GM19467 (cell line): ENCODE data around the gene RCAN2.
"Not testable (repeated sequence)": the region's sequence is repeated elsewhere in the genome, so short reads cannot be mapped to it uniquely, and the experiment has no call there.

Source experiments
- ATAC-seq: cut with Tn5 transposase; IDR thresholded peaks from one replicate; pipeline ENCODE4 v1.9.1; 2021; ENCODE audit warnings: mild to moderate bottlenecking, moderate library complexity; ENCODE audit not compliant: unreplicated experiment

The RCAN2 gene

DNA sequence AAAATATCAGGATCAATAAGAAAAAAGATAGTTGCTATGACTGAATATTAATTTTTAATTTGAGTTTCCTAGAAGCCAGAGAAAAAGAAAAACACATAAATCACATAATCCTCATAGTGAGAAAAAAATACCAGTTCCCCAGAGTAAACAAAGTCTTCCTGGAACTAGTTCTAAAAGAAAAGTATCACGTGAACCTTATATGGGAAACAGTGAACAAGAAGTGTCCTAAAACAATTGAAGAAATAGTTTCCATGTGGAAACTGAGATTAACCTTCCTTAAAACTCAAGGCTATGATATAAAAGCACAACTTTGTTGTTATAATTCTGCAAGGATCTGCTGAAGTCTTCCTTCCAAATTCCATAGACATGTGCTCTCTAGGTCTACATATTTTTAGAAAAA, 50.6 kb downstream of the RCAN2 start:
- no peak for ATAC-seq

GRCh38 chr6:46440141-46440540, 51.1 kb downstream of the RCAN2 start:
- no peak for ATAC-seq

GRCh38 chr6:46438245-46438644, 53.0 kb downstream of the RCAN2 start:
- no peak for ATAC-seq

DNA sequence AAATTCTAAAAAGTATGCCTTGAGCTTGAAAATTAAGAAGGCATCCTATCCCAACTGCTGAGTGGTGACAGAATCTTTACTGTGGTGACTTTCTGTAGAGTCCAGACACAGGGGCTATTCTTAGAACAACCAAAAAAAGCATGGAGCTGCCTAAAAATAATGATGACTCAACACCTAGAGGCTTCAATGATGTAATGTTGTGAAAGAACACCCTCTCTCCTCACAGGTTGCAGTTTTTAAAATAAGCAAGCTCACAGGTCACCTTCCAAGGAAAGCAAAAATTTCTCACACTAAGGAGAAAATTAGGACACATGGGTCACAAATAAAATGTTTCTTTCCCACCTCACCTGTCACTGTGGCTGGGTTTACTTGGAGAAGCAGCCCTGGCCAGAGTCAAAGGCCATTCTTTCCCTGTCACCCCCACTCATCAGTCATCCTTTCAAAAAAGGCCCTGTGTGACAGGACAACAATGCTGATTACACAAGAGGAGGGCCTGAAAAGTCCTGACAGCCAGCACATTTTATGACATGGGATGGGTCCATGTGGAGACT, 53.5 kb downstream of the RCAN2 start:
- no peak for ATAC-seq

DNA sequence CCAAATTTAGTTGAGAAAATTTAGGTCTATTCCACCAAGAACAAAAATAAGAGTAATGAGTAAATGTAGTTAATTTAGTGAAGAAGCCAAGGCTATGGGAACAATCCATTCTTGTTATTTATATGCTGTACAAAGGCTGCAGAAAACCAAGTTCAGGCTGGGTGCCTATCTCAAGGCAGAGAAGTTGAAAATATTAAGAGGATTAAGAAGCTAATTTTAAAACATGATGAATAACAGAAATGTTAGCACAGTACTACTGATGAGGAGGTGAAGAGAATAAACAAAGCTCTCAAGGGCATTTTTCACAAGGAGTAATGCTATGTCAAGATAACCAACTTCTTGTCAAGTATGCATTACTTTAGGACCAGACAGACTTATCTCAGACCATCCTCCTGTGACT, 68.6 kb downstream of the RCAN2 start:
- no peak for ATAC-seq

- no peak for ATAC-seq
Measured at GRCh38 chr6:46421939-46422338, 69.3 kb downstream of the RCAN2 start.

DNA sequence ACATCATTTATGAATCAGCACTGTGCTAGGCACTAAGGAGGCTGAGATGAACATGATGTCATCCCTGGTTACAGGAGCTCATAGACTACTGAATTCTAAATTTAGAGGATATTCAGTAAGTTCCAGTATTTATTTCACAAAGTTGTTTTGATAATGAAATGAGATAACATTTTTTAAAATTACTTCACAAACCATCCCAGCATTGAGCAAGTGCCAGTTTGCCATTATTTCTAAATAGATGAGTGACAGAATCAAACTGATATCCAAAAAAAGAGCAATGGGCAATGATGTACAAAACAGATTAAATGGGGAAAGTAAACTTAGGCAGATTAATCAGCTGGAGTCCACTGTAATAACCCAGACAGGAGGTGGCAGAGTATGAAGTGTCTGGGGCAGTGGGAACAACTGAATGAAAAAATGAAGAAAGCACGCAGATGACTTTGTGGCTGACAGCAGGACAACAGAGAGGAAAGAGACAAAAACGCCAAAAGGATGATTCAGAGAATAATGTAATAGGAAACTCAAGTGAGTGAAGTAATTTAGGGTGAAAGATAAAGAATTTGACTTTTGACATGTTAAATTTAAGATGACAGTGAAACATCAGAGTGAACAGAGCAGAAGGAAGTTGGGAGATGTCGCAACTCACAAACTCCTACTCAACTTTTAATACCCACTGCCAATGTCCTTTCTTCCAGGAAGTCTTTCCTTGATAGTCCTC, 70.2 kb downstream of the RCAN2 start:
- ATAC-seq, result no peak

DNA sequence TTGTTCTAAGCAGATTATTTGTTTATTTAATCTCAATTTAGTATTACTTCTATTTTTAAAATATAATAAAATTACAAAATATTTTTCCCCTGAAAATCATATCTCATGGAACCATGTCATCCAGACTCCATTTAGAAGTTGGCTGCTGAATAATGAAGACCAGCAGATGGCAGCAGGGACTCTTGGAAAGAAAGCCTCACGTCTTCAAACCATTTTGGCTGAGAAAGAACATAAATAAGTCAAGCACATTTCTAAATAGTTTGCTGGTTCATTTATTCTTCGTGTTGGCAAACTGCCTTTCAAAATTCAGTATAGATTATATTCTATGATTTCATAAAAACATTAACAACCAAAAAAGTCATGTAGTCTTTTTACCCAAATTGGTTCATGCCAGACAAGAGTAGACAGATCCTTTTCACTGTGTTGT, 71.7 kb downstream of the RCAN2 start:
- ATAC-seq, result no peak

DNA sequence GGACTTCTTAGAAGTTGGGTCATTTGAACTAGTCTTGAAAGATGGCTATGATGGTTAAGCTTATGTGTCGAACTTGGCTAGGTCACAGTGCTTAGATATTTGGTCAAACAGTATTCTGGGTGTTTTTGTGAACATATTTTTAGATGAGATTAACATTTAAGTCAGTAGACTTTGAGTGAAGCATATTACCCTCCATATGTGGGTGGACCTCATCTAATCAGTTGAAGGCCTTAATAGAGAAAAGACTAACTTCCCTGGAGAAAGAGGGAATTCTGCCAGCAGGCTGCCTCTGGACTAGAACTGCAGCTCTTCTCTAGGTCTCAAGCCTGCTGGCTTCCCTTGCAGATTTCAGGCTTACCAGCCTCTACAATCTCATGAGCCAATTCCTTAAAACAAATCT, 76.9 kb downstream of the RCAN2 start:
- ATAC-seq, result no peak

GRCh38 chr6:46412662-46413061, 78.6 kb downstream of the RCAN2 start:
- ATAC-seq, result no peak

DNA sequence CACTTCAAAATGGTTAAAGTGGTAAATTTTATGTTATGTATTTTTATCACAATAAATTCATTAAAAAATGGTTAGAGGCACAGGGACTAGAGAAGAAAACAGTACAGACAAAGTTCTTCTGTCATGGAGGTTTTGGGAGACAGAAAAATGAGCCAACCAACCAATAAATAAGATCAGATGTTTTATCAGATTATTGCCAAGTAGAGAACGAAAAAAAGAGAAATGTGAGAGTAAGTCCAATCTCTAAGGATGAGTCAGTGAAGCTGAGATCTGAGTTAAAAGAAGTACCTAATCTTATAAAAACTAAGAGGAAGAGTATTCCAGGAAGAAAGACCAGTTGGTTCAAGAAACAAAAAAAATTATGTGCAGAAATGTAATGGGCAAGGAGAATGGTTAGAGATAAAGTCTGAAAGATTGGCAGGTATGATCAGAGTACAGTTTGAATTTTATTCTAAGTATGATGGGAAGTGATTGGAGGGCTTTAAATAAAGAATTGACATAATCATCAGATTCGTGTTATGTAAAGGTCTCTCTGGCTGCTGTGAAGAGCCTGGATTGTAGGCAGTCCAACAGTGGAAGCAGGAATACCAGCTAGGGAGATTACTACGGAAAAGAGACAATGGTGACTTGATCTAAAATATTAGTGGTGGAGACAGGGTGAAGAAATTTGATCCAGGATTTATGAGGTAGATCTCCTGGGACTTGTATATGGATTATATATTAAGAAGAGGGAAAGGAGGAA, 79.6 kb downstream of the RCAN2 start:
- ATAC-seq, result no peak

- no peak for ATAC-seq
Measured at GRCh38 chr6:46410334-46410953, 80.8 kb downstream of the RCAN2 start.

GRCh38 chr6:46407776-46408530, 83.3 kb downstream of the RCAN2 start:
- no peak for ATAC-seq

- no peak for ATAC-seq
Measured at GRCh38 chr6:46407246-46407645, 84.0 kb downstream of the RCAN2 start.

DNA sequence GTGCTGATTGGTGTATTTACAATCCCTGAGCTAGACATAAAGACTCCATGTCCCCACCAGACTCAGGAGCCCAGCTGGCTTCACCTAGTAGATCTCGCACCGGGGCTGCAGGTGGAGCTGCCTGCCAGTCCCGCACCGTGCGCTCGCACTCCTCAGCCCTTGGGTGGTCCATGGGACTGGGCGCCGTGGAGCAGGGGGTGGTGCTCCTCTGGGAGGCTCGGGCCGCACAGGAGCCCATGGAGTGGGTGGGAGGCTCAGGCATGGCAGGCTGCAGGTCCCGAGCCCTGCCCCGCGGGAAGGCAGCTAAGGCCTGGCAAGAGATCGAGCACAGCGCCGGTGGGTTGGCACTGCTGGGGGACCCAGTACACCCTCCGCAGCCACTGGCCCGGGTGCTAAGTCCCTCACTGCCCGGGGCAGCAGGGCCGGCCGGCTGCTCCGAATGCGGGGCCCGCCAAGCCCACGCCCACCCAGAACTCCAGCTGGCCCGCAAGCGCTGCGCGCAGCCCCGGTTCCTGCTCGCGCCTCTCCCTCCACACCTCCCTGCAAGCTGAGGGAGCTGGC, 85.5 kb downstream of the RCAN2 start:
- not testable (repeated sequence) for ATAC-seq

DNA sequence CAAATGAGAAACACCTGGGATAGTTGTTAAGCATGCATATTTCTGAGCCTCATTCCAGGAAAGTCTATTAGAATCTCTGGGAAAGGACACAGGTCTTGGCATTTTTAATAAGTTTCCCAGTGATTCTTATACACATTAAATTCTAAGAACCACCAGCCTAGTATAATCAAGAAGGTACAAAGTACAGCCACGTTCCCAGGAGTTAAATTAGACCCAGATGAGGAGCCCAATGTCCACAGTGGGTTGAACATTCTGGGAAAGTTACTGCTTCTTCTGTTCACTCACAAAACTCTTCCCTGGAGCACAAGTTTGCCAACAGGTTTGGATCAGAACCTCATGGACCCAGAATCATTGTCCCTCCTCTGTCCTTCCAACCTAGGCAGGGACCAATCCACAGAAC, 90.4 kb downstream of the RCAN2 start:
- no peak for ATAC-seq

DNA sequence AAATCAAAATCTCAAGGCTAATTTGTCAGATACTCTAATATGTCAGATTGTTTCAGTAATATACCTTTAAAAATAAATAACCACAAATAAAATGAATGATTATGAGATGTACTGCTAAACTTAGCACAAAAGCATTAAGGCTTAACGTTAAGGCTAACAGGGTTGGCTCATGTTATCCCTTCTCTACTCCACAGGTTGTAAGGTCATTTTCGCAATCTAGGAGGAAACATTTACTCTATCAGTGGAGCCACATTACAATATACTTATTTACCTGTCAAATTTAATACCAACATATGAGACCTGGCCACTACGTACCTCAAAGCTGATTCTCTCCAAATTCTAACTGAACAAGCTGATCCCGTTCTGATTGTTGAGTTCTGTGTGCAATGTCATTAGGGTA, 95.7 kb downstream of the RCAN2 start:
- ATAC-seq, result no peak

GRCh38 chr6:46393940-46394337, 97.3 kb downstream of the RCAN2 start:
- ATAC-seq, result no peak

- ATAC-seq, result no peak
Measured at GRCh38 chr6:46393161-46393939, 97.9 kb downstream of the RCAN2 start.

GRCh38 chr6:46392294-46392693, 99.0 kb downstream of the RCAN2 start:
- no peak for ATAC-seq
